CMK (cell line): ENCODE results near the gene DISP3.

ENCODE experiments used
- DNase-seq: peaks from one replicate; pipeline ENCODE4 v3.0.0-alpha.2; 2010; ENCODE audit warnings: low read depth

The DISP3 gene

DNA sequence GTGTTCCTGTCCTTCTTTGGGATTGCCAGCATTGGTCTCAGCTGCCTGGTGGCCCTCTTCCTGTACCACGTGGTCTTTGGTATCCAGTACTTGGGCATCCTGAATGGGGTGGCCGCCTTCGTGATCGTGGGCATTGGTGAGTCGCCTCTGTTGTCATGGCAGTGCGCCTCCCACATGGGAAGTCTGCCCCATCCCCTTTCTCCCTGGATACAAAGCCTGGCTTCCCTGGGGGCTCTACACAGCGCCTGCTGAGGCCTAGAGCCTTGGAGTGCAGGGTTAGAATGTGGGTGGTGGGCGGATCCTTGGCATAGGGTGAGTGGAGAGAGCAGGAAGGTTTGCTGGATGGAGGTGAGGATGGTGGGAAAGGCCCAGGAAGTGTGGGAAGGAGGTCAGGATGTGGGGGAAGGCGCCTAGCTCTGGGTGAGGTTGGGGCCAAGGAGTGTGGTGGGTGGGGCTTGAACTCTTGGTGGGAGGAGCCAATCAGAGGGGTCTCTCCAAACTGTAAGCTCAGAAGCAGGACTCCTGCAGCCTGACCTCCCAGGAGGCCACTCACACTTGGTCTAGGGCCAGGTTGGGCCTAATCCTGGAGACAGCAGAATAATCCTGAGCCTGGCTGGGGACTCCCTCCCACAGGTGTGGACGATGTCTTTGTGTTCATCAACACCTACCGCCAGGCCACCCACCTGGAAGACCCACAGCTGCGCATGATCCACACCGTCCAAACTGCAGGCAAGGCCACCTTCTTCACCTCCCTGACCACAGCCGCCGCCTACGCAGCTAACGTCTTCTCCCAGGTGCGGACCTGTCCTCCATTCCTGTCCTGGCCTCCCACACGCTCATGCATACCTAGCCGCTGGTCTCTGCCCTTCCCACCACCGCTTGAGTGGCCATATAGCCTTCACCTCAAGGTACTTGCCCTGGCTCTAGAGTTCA lies 36.7 kb downstream of the DISP3 start:
- no peak for DNase-seq

DNA sequence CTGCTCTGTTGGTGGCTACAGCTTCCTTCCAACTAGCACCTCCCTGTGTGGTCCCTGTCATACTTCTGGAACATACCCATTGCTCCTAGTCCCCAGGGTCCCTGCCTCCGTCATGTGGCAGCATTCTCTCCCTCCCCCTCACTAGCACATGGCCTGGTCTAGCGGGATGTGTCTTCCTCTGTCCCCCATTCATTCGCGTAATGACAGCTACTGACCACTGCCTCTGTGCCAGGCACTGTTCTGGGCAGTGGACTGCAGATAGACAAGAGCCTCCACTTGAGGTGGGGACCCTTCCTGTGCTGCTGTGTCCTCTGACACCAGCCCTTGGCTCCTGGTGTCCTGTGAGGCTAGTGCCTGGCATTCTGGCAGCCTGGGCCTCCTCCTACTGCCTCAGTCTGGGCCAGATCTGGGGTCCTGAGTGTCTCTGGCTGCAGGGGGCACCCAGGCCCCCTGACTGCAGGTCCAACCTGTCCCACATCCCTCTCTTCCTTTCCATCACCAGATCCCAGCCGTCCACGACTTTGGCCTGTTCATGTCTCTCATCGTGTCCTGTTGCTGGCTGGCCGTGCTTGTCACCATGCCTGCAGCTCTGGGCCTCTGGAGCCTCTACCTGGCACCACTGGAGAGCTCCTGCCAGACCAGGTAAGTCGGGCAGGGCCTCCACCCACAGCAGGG lies 38.1 kb downstream of the DISP3 start:
- no peak for DNase-seq

DNA sequence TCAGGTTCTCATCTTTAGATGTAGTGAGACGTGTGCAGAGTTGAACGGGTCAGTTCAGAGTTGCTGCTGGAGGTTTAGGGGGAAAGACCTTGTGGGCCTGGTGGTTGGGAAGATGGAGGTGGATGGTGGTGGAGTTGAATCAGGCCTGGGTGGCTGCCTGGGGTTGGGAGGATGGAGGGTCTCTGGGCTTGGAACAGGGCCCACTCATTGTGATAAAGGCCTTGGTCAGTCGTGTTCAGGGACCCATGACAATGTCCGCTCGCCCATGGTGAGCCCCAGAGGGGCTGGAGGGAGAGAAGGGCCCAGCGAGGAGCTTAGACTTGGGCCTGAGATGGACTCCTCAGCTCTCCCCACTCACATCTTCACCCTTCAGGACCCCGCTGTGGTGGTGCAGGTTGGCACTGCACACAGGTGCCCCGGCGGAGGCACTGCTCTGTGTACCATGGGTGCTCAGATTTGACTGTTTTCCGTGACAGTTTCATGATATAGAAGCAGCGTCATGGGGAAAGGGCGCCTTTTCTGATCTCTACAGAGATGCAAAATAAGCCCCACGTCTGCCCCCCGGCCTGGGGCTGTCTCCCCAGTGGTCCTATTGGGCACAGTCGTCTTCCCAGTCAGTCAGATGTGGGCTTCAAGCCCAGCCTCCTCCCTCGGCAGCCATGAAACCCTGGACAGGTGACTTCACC lies 39.2 kb downstream of the DISP3 start:
- DNase-seq: no peak

DNA sequence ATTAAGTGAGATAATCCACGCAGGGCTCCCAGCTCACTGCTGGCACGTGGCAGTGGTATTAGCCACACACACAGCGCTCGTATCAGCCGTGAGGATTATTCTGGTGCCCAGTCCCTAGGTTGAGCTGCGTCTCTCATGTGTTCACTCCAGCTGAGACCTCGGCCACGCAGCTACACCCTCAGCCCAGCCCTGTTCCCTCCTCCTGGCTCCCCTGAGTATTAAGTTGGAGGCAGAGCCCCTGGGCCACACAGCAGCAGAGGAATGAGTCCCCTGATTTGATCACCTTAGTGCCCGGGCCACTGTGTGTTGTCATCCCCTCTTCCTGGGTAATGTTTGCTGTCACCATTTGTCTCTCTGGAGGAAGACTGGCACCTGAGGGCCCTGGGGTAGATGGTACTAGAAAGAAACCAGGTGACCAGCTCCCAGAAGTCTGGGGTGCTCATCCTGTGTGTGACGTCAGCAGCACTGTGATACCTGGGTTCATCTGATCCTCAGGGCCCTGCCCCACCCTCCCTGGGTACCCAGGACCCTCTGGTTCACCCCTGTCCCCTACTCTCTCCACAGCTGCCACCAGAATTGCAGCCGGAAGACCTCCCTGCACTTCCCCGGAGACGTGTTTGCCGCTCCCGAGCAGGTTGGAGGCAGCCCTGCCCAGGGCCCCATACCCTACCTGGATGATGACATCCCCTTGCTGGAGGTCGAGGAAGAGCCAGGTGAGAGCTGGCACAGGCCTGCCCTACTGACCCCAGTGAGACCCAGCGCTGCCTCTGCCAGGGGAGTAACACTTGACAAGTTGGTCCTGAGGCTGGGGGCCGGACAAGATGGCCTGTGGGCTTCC lies 40.1 kb downstream of the DISP3 start:
- DNase-seq: no peak

DNA sequence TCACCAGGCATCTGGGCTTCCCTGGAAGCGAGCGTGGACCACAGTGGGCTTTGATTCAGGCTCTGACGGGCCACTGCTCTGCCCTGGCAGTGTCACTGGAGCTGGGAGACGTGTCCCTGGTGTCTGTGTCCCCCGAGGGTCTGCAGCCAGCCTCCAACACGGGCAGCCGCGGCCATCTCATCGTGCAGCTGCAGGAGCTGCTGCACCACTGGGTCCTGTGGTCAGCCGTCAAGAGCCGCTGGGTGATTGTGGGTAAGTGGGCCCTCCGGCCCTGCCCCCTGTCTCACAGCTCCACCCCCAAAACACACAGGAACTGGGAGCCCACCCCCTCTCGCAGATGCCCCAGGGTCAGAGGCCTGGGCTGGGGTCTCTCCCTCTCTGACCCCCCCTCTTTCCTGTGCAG lies 40.7 kb downstream of the DISP3 start:
- no peak for DNase-seq

DNA sequence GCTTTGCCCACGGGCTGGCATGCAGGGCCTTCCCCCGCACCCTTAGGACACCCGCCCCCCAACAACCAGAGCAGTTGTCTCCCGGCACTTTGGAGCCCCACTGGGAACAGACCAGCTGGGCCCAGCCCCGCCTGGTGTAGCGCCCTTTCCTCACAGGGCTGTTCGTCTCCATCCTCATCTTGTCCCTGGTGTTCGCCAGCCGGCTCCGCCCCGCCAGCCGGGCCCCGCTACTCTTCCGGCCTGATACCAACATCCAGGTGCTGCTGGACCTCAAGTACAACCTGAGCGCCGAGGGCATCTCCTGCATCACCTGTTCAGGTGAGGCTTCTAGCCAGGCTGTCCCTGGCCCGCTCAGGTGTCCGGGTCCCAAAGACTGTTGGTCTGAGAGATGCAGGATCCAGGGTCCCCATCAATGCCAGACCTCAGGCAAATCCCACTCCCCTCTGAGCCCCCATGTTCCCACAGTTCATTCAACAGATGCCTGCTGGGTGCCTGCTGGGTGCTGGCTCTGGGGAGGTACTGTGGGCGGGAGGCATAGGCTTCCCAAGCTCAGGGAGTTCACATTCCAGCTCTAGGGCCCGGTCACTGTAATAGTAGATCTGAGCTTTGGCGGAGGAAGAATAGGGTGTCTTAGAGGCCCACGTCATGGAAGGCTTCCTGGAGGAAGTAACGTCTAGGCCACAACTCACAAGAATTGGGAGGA lies 41.7 kb downstream of the DISP3 start:
- no peak for DNase-seq

DNA sequence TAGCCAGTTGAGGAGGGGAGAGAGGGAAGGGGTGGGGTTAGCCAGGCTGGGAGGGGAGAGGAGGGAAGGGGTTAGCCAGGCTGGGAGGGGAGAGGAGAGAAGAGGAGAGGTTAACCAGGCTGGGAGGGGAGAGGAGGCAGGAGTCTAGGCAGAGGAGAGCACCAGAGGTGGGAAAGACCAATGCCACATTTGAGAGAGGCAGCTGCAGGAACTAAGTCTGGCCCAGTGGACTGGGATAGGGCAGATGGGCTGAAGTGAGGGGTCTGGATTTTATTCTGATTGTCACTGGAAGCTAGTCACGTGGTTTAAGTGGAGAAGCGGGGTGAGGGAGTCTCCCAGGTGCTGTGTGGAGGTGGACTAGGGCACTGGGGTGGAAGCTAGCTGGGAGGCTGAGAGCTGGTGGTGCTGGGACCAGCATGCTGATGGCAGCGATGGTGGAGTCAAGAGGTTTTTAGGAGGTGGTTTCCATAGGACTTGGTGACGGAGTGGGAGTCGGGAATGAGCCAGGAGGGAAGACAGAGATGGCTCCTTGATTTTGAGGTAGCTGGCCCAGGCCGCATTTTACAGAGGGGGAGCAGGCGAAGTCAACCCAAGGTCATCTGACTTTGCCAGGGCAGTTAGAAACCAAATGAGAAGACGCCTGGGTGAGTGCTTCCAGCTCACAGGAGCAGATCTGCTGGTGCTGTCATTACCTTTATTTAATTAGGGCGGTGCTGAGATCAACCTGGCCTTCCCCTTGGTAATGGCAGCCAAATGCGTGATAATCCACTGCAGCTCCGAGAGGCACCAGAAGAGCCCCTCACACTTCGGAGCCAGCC lies 42.8 kb downstream of the DISP3 start:
- DNase-seq: no peak

DNA sequence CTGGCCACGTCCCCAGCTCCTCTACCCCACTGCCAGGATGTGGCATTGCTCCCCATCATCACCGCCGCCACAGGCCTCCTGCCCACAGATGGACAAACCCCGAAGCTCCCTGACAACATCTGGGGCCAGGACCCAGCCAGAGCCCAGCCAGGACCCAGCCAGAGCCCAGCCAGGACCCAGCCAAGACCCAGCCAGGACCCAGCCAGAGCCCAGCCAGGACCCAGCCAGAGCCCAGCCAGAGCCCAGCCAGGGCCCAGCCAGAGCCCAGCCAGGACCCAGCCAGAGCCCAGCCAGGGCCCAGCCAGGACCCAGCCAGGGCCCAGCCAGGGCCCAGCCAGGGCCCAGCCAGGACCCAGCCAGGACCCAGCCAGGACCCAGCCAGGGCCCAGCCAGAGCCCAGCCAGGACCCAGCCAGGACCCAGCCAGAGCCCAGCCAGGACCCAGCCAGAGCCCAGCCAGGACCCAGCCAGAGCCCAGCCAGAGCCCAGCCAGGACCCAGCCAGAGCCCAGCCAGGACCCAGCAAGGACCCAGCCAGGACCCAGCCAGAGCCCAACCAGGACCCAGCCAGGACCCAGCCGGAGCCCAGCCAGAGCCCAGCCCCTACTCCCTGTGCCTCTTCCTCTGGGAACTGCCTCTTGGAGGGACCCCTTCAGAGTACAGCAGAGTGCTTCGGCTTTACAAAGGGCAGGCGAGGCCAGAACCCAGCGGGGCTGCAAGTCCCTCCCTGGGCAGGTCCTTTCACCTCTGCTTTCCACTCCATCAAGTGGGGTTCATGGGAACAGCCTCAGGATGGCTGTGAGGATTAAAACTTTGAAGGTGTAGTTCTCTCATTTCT lies 43.7 kb downstream of the DISP3 start:
- DNase-seq: no peak

DNA sequence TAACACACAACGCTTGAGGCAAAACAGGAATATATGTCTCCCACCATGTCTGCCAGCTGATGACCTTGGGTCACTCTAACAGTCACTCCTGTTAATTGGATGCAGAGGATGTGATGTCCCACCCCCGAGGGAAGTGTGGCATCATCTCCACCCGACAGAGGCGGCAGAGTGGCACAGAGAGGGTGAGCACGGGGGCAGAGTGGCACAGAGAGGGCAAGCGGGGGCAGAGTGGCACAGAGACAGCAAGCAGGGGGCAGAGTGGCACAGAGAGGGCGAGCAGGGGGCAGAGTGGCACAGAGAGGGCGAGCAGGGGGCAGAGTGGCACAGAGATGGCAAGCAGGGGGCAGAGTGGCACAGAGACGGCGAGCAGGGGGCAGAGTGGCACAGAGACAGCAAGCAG lies 44.3 kb downstream of the DISP3 start:
- no peak for DNase-seq

DNA sequence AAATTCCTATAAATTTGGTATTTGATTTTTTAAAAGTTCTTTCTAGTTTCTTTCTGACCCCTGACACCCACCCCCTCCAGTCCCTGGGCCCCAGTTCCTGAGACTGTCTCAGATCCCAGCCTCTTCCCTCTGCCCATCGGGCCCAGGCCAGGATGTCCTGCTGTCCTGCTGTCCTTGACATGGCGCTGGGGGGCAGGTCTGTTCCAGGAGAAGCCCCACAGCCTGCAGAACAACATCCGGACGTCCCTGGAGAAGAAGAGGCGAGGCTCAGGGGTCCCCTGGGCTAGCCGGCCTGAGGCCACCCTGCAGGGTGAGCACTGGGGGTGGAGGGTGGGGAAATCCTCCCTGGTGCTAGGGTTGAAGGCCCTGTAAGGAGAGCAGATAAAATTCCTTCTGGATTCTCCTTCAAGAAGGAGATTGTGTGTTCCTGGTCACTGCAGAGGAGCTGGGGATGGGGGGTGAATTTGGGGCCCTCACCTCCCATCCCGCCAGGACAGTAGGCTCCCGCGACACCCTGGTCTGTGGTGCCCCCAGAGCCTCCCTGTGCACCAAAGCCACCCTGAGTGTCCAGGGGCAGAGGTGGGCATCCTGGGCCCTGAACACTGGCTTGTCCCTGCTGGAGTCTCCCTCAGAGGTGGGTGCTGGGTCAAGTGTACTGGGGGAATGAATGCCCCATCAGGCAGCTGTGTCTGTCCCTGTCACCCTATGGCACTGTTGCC lies 45.0 kb downstream of the DISP3 start:
- DNase-seq: no peak

DNA sequence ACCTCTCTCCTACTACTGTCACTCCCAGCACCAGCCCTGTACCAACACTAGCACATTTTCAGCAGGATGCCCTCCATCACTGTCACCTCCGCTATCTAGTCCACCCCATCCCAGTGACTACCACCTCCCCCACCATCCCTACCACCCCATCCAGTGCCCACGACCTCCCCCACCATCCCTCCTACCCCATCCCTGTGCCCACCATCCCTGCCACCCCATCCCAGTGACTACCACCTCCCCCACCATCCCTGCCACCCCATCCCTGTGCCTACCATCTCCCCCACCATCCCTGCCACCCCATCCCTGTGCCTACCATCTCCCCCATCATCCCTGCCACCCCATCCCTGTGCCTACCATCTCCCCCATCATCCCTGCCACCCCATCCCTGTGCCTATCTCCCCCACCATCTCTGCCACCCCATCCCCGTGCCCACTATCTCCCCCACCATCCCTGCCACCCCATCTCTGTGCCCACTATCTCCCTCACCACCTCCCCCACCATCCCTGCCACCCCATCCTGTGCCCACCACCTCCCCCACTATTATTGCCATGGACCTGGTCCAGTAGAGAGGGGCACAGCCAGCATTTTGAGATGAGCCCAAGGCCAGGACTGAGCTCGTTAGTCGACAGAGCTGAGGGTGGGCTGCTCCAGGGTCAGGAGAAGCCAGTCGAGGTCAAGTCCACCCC lies 45.7 kb downstream of the DISP3 start:
- no peak for DNase-seq

DNA sequence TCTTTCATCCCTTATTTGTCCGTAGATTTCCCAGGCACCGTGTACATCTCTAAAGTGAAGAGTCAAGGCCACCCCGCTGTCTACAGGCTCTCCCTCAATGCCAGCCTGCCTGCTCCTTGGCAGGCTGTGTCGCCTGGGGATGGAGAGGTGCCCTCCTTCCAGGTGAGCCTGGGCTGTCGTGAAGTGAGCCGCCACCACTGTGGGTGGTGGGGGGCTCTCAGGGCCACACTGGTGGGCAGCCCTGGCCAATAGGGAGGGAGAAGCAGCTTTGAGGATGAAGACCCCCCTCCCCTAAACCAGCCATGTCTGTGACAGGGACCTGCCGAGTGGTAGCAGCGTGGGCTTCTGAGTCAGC lies 46.2 kb downstream of the DISP3 start:
- no peak for DNase-seq

DNA sequence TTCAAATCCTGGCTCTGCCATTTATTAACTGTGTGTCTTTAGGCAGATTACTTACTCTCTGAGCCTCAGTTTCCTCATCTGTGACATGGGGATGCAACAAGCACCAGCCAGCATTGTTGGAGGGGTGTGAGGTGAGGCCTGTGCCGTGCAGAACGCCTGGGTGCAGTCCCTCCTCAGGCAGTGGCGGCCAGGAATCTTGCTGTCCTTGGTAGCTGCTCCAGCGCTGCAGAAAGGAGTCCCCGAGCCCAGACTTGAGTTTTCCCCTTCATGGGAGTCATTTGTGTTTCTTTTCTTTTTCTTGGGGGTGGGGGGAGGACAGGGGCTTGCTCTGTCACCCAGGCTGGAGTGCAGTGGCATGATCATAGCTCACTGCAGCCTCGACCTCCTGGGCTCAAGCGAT lies 46.6 kb downstream of the DISP3 start:
- DNase-seq: no peak

DNA sequence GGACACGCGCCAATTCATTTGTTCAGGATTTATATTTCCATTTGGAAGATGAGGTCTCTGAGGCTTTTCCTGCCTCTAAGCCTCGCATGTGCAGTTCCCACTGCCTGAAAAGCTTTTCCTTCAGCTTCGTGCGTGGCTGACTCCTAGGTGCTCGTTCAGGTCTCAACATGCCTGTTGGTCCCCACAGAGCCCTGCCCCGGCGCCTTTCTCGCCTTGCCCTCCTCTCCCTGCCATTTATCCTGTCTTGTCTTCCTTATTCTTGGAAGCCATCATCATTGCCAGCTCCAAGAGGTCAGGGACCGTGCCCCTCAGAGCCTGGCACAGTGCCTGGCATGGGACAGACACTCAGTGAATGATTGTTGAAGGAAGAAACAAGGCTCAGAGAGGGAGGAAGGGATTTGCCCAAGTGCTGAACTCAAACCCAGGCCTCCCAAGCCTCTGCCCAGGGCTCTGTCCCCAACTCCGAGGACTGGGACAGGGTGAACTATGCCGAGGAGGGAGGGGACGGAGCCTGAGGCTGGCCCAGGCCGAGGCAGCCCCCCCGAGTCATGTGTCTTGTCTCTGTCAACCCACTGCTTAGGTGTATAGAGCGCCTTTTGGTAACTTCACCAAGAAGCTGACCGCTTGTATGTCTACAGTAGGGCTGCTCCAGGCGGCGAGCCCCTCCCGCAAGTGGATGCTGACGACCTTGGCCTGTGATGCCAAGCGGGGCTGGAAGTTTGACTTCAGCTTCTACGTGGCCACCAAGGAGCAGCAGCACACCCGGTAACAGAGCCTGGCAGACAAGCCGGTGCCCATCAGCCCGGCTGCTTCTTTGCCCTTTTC lies 47.3 kb downstream of the DISP3 start:
- DNase-seq: no peak

DNA sequence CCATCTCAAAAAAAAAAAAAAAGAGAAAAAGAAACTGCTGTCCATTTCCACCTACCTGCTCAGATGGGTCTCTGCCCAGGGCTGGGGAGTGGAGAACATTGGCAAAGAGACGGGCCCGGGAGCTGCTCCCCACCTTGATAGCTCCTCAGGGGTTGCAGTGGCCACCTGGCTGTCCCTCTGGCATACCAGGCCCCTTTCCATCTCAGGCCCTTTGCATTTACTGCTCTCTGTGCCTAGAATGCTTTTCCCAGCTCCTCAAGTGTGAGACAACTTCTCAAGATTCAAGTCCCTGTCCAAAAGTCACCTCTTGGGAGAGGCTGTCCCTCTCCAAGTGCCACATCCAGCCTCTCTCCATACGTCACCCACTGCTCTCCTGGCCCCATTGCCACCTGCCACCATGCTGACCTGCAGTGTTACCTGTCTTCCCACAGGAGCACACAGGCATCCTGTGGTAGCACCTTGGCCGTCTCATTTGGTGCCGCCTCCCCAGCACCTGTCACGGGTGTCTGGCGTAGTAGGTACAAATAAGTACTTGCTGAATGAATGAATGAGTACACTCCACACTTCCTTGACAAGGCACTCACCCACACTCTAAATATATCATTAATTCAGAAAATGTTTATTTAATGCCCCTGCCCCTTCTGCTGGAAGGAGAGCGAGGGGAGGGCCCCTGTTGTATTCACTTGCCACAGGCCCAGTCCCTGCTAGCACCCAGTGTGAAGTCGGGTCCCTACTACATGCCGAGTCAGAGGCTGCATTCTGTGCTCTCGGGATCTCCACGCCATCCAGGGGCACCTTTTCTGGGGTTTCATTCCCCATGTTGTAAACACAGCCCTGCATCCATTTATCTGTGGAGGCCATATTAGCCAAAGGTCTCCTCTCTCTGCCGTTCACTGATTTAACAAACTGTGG lies 48.8 kb downstream of the DISP3 start:
- DNase-seq: no peak

DNA sequence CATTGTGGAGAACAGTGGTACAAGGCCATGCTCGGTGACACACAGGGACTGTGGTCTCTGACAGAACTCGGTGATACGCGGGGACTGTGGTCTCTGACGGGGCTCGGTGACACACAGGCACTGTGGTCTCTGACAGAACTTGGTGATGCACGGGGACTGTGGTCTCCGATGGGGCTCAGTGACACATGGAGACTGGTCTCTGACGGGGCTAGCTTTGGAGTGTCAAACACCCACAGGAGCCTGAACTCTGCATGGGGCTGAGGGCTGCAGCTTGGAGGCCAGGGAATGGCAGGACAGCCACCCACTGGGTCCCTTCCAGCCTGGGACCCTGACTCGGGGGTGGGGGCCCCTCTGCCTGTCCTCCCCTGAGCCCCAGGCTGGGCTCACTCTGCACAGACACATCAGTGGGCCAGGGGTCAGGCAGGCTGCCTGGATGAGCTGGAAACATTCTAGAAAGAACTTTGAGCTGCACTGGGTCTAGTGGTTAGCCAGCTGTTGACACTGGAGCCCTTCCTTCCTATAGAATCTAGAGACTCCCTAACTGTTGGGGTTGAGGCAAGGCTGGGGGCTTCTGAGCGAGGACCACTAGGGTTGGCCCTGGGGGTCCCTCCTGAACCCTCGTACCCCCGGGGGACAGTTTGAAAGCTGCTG lies 49.8 kb downstream of the DISP3 start:
- no peak for DNase-seq
